HG03045 (cell line): ENCODE results near the gene CMIP.

Experiments
- ATAC-seq: cut with Tn5 transposase; IDR thresholded peaks from one replicate; pipeline ENCODE4 v1.9.1; 2021; ENCODE audit warnings: mild to moderate bottlenecking, moderate library complexity; ENCODE audit not compliant: unreplicated experiment

Gene CMIP

GRCh38 chr16:81477697-81478693, 33.4 kb downstream of the CMIP start:
- no peak for ATAC-seq

- ATAC-seq: peak; percentile 56
These were observed 34.4 kb downstream of the CMIP start for GRCh38 chr16:81478876-81479511.

- ATAC-seq: no peak
These were observed 36.1 kb downstream of the CMIP start for GRCh38 chr16:81480606-81481206.

- ATAC-seq: peak; percentile 88
These were observed 36.7 kb downstream of the CMIP start for GRCh38 chr16:81481207-81481821.

GRCh38 chr16:81482329-81483063, 37.9 kb downstream of the CMIP start:
- no peak for ATAC-seq

- no peak for ATAC-seq
These were observed 38.7 kb downstream of the CMIP start for GRCh38 chr16:81483064-81483969.

GRCh38 chr16:81483970-81484595, 39.5 kb downstream of the CMIP start:
- no peak for ATAC-seq

- ATAC-seq: no peak
These were observed 40.5 kb downstream of the CMIP start for GRCh38 chr16:81484908-81485624.

- no peak for ATAC-seq
These were observed 41.4 kb downstream of the CMIP start for GRCh38 chr16:81485824-81486539.

GRCh38 chr16:81486540-81487061, 42.0 kb downstream of the CMIP start:
- ATAC-seq: no peak

GRCh38 chr16:81487301-81487720, 42.7 kb downstream of the CMIP start:
- no peak for ATAC-seq

- no peak for ATAC-seq
These were observed 44.2 kb downstream of the CMIP start for GRCh38 chr16:81488687-81489411.

- no peak for ATAC-seq
These were observed 45.1 kb downstream of the CMIP start for GRCh38 chr16:81489547-81490267.

GRCh38 chr16:81491541-81492188, 47.1 kb downstream of the CMIP start:
- no peak for ATAC-seq

GRCh38 chr16:81492311-81492761, 47.7 kb downstream of the CMIP start:
- ATAC-seq: no peak
